CD4-positive, alpha-beta T cell treated with Interleukin-4 for 1 hour (primary cell): ENCODE data around the gene TNIK.

Experiments
- DNase-seq, 2 donors: peaks; one replicate each; pipeline ENCODE4 v3.0.0-alpha.2; 2020 to 2022

The TNIK gene

DNA sequence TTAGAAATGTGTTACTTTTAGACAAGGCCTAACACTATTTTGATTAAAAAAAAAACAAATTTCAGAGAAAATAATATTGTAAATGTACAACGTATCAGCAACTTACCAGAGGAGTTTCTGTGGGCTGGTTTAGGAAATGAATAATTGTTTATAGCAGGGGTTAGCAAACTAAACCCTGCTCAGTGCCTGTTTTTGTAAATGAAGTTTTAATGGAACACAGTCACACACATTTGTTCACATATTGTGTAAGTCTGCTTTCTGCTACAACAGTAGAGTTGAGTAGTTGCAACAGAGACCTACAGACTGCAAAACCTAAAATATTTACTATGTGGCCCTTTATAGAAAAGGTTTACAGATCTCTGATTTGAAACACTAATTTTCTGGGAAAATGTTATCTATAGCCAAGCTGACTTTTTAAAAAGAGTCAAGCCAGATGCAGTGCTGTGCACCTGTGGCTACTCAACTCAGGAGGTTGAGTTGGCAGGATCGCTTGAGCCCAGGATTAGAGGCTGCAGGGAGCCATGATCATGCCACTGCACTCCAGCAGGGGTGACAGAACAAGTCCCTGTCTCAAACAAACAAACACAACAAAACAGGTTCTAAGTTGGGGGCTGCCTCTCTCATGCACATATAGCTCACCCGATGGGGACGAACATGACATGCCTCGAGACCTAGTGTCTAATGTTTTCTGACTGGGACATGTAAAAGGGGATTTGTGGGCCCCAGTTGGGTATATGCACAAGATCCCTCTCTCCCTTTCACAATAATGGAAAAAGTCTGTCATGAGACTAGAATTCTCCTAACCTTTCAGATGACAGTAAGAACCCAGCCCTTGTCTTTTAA is 182.5 kb downstream of the TNIK start:
- no peak for DNase-seq

DNA sequence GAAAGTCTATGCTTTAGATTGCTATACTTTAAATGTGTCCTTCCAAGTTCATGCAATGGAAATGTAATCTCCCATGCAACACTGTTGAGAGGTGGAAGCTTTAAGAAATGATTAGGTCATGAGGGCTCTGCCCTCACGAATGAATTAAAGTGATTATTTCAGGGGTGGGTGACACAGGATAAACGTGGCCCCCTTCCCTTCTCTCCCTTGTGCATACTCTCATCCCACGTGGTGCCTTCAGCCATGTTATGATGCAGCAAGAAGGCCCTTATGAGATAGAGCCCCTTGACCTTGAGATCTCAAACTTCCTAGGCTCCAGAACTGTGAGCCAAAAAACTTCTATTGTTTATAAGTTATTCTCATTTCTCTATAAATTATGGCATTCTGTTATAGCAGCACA is 183.3 kb downstream of the TNIK start:
- no peak for DNase-seq

DNA sequence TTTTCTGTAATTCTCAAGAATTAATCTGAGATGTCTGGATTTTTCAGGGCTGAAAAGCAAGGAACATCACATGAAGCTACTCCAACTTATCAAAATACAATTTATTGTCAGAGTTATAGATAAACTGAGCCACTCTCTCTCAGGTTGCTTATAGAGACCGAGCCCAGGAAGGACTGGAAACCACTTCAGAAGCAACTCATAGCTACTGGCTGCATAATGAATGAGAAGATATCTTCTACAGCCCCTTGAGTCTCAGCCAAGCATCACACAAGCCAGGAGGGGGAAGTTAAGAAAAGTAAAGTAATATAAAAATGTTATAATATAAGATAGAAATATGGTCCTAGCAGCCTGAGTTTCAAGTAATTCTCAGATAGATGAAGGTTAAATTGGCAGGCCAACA is 186.0 kb downstream of the TNIK start:
- DNase-seq: peak in 1 of 2 donors; percentile 29

DNA sequence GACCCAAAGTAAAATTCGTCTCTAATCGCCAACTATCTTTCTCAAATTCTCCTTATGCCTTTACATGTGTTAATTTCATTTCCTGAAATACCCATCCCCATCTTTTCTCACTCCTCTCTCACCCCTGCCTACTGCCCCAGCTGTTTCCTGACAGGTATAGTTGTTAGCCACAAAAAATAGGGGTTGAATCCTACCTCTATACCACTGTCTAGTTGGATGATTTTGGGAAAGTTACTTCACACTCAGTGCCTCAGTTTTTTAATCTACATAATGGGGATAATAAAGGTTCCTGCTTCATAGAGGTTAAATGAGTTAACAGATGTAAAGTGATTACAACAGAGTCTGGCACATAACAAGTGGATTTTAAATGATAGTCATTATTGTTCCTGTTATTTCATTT is 189.7 kb downstream of the TNIK start:
- no peak for DNase-seq

DNA sequence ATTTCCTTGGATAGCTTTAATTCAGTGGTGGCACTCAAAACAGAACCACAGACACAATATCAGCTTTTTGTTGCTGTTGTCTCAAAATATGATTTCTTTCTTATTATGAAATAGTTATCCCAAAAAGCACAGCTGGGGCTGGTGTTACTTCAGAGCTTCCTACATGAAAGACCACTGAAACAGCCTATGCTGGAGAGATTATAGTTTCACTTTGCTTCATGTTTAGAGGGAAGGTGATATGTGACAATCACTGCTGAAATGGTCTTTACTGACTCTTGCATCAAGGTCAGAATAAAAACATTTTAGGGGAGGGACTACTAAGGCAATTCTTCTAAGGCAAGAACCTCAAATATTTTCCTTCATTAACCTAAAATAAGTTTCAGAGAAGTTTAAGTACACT is 190.7 kb downstream of the TNIK start:
- peak in 1 of 2 donors; percentile 42 for DNase-seq

DNA sequence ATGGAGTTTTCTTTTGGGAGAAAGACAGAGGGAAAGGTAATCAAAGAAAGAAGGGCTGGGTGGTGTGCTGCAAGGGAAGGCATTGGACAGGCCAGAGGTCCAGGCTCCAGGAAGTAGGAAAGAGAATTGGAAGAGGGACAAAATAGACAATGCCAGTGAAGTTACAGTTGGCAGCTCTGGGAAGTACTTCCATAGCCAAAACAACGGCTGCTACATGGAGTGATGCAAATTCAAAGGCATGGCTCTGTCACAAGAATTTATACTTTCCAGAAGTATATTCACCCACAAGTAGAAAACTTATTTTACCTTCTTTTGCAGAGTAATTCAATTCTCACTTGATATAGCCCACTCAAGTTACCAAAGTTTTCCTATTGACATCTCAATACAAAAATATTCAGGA is 191.5 kb downstream of the TNIK start:
- DNase-seq: no peak

DNA sequence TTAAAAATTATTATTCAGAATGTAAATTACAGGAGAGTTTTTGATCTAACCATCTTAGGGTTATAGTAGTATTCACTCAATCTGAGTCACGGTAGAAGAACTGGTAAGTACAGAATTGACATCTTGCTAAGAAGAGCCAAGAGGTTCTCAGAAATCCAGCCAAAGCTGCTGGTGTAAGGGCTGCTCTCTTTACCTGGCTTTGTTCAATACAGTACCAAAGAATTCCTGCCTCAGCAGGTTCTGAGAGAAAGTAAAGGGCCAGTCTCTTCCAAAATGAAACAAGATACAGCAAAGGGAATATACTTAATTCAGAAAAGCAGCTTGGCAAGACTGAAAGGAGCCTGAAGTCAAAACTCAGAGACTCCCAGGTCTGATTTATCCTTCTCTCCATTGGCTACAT is 193.1 kb downstream of the TNIK start:
- no peak for DNase-seq

DNA sequence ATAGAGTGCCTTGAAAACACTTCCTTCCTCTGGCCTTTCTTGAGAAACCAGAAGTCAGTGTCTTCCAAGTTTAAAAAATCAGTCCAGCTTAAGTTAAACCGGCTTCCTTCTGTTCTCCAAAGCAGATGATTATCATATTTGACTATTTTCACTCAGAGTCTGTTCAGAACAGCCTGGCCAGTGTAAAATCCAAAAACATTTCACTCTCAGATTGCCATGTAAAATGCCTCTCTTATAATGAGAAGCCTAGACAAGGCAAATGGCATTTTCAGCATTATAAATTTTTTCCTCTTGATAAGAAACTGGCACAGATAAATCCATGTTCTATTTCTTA is 193.5 kb downstream of the TNIK start:
- DNase-seq: no peak

DNA sequence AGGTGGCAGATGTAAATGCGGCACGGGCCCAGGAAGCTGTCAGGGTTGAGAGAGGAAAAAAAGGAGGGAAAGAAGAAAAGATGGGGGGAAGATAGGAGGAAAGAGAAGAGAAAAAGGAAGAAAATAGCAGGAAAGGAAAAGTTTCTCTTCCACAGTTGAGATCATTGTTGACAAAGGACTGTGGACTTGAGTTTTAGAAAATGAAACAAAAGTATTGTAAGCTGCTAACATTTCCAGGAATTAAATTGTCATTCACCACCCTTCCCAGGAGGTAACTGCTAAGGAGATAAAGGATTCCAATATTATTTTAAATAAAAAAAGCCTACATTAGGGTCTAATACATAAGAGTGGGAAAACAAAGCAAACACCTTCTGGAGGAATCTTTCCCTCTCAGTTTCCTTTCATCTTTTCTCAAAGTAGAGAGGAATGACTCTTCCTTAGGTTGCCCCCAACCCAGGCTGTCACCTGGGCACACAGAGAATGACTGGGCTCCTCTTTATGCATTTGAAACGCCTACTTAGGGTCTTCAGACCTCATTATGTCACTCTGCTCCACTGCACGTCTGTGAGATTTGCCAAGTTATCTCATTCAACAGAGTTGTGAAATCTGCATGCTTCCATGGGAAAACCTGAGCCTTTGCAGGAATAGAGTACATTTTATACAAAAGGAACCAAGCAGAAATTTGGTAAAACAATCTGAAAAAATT is 194.0 kb downstream of the TNIK start:
- DNase-seq: no peak

DNA sequence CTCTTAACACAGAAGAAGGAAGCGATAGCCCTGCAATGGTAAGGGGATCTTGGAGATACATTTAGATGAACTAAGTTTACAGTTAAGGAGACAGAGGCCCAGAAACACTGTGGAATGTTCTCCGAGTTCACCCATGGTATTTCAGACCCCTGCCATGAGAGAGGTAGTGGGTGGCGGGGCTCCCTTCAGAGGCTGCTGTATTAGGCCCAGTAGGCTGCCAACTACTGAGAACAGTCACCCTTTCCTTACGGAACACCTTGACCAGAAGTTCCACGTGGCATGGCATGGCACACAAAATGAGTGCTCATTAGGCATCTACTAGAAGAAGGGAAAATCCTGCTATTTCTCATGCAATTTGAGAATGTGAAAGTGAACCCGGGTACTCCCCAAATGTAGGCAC is 195.4 kb downstream of the TNIK start:
- DNase-seq: no peak

DNA sequence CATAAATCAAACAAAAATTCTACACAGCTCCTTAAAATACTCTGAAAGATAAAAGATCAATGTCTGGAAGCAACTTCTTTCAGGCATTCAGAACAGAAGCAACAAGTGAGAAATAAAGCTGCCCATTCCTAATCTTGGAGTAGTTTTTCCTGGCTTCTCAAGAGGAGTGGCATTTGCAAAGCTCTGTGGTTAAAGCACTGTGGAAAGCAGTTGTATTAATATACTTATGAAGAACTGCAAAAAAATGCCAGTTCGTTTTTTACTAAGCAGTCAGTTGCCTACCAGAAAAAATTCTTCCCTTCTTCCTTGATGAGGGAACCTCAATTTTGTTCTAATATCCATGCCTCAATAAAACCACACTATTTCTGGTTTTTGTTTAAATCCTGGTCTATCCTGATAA is 197.8 kb downstream of the TNIK start:
- no peak for DNase-seq

DNA sequence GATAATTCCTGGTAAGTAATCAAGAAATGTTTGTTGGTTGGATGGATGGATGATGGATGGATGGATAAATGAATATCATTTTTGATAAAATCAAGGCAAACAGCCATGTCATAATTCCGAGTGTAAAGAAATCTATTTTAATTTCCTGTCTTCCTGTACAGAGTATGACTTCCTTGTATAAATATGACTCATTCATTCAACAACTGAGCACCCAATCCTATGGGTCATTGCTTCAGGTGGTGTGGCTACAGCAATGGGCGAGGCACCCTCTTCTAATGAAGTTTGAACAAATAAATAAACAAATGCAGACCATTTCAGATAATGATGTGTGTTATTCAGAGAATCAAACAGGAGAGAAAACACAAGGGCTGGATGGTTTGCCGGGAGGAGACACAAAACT is 198.7 kb downstream of the TNIK start:
- DNase-seq: no peak

DNA sequence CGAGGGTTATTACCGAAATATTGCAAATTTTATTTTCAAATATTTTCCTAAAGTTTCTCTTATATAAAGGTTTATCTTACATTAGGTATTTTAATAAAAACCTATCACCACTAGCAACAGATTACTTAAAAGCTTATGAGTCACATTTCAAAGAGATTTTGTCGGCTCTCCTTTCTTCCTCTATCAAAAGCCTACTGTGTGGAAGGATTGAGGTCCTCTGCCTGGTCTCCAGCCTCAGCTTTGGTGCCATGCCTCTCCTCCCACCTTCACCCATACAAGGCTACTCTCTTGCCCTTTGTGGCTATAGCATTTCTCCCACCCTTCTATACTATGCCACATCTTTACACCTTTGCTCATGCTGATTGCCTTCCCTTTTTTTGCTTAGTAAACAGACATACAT is 199.3 kb downstream of the TNIK start:
- DNase-seq: no peak

DNA sequence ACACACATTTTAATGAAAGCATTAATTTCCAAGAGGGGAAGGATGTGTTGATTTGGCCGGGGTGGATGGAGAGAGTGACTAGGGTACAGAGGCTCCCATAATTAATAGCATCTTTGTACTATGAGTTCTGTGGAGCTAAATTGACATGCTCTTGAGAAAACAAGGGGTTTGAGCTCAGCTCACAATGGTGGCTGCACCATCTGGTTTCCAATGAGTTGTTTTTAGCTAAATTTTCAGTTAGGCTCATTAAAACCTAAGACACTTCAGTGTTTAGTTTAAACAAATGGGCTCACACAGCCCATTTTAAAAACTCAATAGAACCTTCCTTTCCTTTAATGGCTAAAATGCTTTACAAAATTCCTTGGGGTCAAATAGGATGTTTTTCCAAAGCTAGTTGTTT is 199.7 kb downstream of the TNIK start:
- DNase-seq: no peak

DNA sequence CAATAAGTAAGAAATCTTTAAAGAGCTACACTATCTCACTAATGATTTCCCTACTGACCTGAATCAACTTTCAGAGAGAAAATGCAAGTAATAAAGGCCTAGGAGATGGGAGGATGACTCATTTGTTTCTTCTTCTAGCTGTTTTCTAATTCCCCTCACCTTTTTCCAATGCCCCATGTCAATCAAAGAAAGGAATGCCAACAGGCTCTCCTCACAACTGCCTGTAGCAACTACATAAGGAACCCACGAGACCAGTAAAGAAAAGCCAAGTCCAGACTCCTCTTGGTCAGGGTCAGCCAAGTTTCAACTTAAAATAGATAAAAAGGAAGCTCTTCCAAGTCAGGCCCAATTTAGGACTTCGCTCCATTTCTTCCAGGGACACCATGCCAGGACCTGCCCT is 201.9 kb downstream of the TNIK start:
- no peak for DNase-seq

DNA sequence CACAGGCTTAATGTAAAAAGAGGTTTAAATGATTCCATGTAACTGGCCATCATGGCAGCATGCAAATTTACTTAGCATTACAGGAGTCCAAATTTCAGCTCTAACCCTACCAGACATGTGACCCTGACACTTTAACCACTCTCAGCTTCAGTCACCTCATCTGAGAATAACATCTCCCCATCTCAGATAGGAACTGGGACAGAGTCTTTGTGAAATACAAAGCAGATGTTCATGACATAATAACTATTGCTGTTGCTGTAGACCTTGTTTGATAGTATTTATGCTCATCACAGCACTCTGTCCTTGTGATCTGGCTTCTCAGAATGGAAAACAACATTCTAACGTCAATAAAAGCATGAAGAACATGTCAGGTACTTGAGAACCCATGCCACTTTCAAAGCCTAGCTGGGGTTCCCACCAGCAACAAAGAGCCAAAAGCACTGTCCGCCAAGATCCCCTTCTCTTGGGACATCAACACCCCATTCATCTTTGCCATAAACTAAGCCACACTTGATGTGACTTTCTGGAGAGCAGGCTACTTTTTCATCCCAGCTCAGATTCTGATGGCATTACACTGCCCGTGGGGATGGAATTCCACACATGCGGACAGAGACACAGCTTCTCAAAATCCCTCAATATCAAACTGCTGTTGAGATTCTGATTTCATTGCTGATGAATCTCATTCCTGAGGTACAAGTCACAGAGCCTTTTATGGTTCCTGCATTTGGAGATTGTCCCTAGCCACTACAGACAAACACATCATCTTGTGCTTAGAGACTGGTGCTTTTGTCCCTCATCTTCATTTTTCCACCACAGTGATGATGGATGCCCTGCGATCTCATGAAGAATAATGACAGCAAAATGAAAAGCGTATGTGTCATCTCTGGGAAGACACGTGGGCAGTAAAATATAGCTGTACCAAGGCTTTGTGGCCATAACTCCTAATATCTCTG is 202.7 kb downstream of the TNIK start:
- DNase-seq: no peak

DNA sequence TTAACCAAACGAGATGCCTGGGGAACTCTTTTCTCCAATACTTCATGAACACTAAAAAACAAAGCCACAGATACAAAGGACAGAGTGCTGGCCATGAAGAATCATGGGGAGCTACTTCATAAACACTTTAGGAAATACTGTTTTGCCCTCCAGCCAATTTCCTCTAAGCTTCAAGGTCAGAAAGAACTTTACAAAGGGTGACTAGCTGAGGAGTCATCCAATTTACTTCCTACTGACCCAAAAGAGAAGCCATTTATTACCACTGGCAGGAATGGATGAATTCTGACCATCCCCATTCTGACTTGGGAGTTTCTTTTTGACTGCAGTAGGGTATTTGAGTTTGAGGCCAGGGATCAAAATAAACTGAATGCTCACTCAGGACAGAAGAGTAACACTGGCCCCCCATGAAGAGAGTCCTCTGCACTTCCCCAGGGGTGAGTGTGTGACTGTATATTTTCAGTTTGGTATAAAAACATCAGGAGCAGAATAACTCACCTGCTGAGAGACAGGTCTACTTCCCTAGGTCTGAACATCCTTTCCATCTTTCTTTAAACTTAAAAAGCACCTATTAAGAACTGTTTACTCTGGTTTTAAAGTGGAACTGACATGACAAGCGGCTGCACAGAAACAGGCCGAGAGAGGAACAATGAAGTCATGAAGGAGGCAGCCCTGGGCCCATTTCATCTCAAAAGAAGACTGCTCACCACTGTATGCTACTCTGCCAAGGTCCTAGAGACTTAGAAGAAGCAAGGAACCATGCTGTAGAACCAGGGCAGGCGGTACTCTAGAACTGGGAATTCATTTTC is 203.6 kb downstream of the TNIK start:
- no peak for DNase-seq

DNA sequence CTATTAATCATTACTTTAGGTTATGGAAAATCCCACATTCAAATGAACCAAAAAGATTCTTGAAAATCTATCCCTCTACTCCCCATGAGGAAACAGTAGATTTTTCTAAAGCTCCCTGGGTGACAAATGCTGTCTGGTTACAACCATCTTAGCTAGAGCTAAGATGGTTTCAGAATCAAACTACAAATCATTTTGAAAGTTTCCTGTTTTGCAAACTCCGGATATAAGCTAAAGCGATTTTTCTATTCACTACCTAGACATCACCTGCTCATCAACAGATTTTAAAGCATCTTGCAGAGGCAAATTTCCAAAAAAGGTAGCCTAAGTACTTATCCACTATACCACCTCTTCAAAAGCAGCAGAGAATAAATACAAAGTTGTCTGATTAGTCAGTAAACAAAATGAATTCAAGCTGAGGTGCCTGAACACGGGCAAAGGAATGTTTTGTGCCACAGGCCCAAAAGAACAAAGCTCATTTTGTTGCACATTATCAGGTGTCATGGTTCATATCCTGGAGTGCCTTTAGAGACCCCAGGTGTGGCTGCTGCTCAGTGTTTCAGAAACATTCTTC is 204.9 kb downstream of the TNIK start:
- DNase-seq: peak in 1 of 2 donors; percentile 59

DNA sequence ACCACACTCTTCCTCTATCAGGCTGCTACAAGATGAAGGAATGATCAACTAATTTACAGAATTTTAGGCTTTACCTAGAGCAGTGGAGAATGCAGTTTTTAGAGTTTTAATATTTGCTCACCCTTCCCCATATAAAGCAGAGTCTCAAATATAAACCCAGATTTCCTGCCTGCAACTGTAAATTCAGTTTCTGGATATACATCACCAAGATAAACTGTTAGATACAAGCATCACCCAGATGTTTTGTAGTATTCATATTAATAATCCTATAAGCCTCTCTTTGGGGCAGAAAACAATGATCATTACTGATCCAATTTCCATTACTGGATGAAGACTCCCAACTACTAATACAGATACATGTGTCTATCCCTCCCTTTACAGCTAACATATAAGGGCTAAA is 205.9 kb downstream of the TNIK start:
- no peak for DNase-seq

DNA sequence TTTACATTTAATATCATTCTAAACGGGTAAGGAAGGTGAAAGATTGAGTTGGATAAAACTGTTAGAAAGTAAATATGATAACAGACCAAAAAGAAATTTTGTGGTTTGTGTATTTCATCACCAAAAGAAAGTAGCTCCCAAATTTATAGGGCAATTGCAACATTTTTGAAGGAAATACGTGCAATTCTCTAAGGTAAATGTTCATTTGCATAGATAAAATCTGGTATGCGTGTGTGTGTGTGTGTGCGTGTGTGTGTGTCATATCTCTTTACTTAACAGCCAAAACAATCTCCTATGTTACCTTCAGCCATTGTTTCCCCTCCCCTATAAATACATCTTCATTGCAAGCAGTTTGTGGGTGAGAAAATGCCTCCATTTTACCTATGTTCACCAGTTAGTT is 208.4 kb downstream of the TNIK start:
- DNase-seq: peak; percentile 26 to 67

DNA sequence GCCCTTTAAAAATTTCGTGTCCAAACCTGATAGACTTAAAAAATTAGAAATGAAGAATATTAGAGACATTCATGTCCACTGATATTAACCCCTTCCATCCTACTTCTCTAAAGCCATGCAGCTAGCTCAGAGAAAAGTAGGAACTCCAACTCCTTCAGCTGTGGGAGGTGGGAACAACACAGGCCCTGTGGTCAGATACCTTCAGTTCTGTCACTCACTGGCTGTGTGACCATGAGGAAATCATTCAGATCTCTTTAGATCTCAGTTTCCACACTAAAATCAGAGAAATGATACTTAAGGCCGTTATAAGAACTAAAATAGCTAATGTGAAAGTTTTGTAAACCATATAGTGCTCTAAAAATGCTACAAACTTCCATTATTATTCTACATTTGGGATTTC is 209.8 kb downstream of the TNIK start:
- DNase-seq: no peak

DNA sequence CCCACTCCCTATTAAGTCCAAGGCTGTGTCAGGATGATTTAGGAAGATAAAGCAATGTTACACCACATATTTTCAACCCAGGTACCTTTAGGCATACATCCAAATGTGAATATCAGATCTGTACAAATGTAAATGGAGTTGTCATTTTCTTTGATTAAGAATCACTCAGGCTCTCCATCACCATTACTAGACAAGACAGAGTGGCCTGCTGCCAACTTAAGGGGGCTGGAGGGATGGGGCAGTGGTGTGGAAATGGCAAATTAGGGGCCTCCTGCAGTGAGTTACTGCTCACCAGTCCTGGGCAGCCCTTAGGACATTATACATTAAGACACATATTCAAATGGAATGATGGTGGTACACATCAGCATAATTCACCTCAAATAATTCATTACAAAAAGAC is 211.0 kb downstream of the TNIK start:
- no peak for DNase-seq
